NCI-H1417 treated with DMSO at 0.1 percent for 48 hours (cell line): Measurements from ENCODE around the gene TSPAN15.

Experiments
- DNase-seq: peaks from one replicate; lab custom pipeline; 2025; lab: John Stamatoyannopoulos, UW

TSPAN15 gene

GRCh38 chr10:69417542-69417941 is 33.7 kb upstream of the TSPAN15 start:
- no peak for DNase-seq

GRCh38 chr10:69418052-69418752 is 33.1 kb upstream of the TSPAN15 start:
- no peak for DNase-seq

DNA sequence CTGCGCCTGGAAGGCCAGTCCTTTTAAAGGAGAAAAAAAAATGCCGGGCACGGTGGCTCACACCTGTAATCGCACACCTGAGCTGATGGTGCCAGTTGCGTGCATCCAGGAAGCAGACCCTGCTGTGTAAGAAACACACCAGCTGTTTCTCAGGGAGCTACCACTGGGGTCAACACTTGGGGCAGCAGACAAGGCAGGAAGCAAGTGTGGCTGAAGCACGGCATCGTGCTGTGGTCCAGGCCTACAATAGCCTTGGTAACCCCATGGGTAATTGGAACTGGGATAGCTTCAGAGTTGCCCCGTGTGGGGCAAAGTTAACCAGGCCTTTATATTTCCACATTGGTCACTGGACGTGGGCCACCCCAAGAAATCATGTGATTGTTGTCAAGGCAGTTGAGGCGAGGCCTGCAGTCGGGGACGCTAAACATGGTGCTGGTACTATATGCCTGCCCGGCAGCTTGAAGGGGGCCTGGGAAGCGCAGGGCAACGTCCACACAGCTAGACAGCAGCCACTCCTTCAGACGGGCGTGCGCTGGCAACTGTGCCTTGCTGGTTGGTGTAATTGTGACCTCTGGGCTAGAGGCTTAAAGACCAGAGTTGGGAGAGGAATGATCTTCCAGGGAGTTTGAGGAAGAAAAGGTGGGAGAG is 32.0 kb upstream of the TSPAN15 start:
- no peak for DNase-seq

GRCh38 chr10:69419744-69420126 is 31.5 kb upstream of the TSPAN15 start:
- no peak for DNase-seq

DNA sequence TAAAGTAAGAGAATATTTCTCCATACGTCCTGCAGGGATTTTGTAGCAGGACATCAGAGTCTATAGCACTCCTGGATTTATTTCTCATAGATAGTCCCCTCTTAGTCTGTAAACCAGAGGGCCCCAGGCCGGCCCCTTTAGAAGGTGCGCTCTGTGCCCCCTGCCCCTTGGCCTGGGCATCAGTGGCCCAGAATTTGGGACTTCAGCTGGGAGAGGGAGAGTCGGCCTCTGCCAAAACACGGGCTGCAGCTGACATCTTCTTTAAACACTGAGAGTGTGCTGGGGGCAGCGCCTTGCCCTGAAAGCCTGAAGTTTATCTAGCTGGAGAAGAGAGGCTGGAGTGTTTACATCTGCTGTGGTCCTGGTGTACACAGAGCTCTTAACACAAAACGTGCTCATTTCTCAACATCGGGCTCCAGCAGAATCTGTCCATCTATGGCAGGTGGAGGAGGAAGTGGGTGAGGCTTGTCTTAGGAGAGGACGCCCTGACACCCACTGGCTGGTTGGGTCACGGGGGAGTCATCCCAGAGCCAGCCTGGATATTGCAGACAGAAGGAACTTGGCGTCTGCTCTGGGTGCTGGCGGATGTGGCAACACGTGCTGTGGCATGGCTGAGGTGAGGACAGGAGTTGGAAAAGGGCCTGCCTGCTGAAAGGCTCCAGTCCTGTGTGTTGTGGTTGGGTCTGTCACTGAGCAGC is 29.5 kb upstream of the TSPAN15 start:
- peak; percentile 0 for DNase-seq

- no peak for DNase-seq
Observed at GRCh38 chr10:69422676-69423075, 28.6 kb upstream of the TSPAN15 start.

- DNase-seq, result no peak
Observed at GRCh38 chr10:69425041-69425440, 26.2 kb upstream of the TSPAN15 start.

GRCh38 chr10:69425511-69426298 is 25.6 kb upstream of the TSPAN15 start:
- DNase-seq, result no peak

DNA sequence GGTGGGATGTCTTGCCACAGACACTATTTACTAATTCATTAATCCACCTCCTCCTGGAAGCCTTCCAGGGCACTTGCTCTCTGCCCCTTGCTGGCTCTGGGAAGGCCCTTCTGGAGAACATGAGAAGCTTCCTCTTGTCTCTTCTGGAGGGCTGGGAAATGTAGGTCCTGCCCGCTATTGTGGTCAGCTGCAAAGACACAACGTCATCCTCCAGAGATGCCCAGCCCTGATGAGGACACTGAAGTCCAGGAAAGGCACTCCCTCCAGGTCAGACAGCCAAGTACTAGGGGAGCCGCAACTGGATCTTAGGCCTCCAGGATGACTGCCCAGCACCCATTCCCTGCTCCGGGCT is 24.9 kb upstream of the TSPAN15 start:
- DNase-seq, result no peak

- DNase-seq, result peak; percentile 1
Observed at GRCh38 chr10:69428165-69428564, 23.1 kb upstream of the TSPAN15 start.

- DNase-seq, result no peak
Observed at GRCh38 chr10:69434169-69434568, 17.1 kb upstream of the TSPAN15 start.

DNA sequence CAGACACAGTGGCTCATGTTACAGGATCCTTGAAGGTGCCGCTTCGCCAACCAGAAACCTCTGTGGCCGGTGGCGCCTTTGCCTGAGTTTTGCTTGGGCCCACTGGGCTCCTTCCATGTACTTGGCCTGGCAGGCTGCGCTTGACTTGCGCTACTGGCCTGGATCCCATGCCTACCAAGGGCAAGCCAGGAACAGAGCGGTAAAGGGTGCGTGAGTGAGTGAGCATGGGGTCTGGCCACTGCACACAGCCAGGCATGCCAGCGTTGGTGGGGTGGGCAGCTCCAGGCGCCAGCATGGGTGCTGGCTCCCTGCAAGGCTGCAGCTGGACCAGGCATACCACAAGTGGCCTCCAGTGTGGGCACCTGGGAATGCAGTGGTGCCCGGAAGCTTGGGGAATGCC is 16.3 kb upstream of the TSPAN15 start:
- no peak for DNase-seq

DNA sequence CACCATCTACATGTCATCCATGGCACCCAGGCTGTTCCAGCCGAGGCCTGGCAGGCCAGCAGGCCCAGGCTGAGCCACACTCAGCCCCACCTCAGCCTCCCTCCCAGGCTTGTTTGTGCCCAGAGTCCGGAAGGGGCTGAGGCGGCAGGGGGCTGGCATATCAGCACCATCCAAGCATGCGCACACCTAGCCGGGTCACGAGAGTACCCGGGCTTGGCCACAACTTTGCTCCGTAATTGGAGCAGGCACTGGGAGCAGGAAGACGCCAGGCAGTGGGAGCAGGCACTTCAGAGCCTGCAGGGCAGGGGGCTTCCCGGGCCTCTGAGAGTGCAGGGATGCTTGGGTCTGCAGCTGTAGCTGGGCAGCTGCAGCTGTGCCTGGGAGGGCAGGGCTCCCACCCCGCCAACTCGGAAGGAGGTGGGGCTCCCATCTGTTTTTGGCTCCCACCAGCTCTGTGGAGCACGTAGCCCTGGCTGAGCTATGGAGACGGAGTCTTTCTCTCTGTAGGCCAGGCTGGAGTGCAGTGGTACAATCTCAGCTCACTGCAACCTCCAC is 15.2 kb upstream of the TSPAN15 start:
- no peak for DNase-seq

- DNase-seq, result no peak
Observed at GRCh38 chr10:69437321-69438259, 13.7 kb upstream of the TSPAN15 start.

DNA sequence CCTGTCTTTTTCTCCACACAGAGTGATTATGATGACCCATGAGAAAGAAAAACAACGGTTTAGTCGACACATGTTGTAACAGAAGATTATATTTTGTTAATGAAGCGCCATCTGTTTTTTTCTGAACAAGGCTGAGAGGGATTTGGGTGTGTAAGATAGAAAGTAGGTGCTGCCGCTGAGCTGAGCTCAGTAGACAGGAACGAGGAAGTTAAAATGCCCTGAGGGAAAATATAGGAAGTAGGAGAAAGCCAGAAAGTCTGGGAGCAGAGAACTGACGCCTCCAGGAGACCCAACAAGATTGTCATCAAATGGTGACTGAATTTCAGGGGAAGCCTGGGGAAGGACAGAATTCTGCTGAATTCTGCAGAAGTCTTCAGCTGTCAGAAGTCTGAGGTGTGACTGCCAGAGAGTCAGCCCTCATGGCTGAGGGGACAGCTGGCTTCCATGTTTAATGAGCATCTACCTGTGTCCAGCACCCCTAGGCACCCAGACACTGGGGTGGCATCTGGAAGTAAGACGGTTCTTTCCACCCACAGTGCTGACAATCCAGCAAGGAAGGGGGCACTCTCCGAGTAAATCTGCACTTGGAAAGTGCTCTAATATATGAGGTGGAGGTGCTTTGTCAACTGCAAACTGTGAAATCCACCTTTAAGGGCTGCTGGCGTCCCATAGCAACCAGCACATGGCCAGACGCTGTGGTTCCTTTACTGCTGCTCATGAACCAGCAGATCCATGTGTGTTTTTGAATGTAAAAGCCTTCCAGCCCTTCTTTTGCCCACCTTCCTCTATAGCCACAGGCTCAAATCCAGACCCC is 12.5 kb upstream of the TSPAN15 start:
- DNase-seq, result no peak

GRCh38 chr10:69439350-69439739 is 11.9 kb upstream of the TSPAN15 start:
- DNase-seq, result no peak

- no peak for DNase-seq
Observed at GRCh38 chr10:69439813-69440506, 11.3 kb upstream of the TSPAN15 start.

- no peak for DNase-seq
Observed at GRCh38 chr10:69443354-69443753, 7.9 kb upstream of the TSPAN15 start.

DNA sequence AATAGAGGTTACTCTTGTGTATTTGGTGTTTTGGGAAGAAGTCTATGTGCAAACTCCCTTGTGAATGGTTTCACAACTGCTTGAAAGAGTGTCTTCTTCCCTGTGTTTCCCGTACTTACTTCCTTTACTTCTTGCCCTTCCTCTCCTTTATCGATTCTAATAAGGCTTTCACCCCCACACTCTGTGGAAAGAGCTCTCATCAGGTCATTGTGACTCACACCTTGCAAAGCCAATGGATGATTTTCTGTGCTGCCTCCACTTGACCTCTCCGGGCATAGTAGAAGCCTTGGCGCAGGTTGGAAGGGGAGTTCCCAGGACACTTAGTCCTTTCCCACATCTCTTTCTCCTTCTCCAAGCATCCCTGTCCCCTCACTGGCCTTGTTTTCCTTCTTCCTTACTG is 6.2 kb upstream of the TSPAN15 start:
- no peak for DNase-seq

DNA sequence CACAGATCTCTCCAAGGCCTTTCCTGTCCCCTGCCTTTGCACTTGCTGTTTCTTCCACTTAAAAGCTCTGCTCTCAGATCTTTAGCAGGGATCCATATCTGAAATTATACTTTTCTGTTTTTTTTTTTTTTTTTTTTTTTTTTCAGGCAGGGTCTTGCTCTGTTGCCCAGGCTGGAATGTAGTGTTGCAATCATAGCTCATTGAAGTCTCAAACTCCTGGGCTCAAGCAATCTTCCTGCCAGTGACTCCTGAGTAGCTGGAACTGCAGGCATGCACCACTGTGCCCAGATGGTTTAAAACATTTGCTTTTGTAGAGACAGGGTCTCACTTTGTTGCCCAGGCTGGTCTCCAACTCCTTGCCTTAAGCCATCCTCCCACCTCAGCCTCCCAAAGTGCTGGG is 5.0 kb upstream of the TSPAN15 start:
- DNase-seq, result no peak
